Activated naive CD4-positive, alpha-beta T cell treated with anti-CD3 and anti-CD28 coated beads for 36 hours (primary cell): Measurements from ENCODE around the gene SFMBT2. TPM values are rescaled to one million over a fixed set of nuclear protein-coding genes. Genes with fewer than 3 reads are reported as not detected.

Experiments used
- CTCF ChIA-PET: fragments of 350-600 bp; sonication (Branson Sonifier 250); formaldehyde crosslinking; loops from one replicate; lab custom pipeline; 2021; ENCODE audit warnings: antibody characterized with exemption; lab: Charles Lee
- DNase-seq: peaks from one replicate; pipeline ENCODE4 v3.0.0-alpha.2; 2020
- H3K27ac Mint-ChIP-seq: one replicate; pipeline ENCODE4 v1.8.0; 2021; ENCODE audit warnings: mild to moderate bottlenecking, mixed read lengths
- H3K27me3 Mint-ChIP-seq: one replicate; pipeline ENCODE4 v1.8.0; 2021; ENCODE audit warnings: low read depth, mixed read lengths
- H3K36me3 Mint-ChIP-seq: one replicate; pipeline ENCODE4 v1.8.0; 2021; ENCODE audit warnings: low read depth, mixed read lengths
- H3K4me1 Mint-ChIP-seq: one replicate; pipeline ENCODE4 v1.8.0; 2021; ENCODE audit warnings: low read depth, mixed read lengths
- H3K4me3 Mint-ChIP-seq: one replicate; pipeline ENCODE4 v1.8.0; 2021; ENCODE audit warnings: mild to moderate bottlenecking, moderate library complexity, mixed read lengths
- H3K9me3 Mint-ChIP-seq: one replicate; pipeline ENCODE4 v1.8.0; 2021; ENCODE audit warnings: mixed read lengths
- intact Hi-C: fragments of 100-400 bp; cut with micrococcal nuclease; formaldehyde crosslinking; loops from one replicate; pipeline ENCODE4 v1.15.1; 2023
- total RNA-seq, 2 experiments: library from RNA; stranded (reverse); gene quantifications; one replicate each; pipeline ENCODE4 v1.2.3, GENCODE V29; 2021

SFMBT2 gene
- total RNA-seq, 2 experiments from 2014 or later: 20.0 to 21.5 TPM

DNA sequence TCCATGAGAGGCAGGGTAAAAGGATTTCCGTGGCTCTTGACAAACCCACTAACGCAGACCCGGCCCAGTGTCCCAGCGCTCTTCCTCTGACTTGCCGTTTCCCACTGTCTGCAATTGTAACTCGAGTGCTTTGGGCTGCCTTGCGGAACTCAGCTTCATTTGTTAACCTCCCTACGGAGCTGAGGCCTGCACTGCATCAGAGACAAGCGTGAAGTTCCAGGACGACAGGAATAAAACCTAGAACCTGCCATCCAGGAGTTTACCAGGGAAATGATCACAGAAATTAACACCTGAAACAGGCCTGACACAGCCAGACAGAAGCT lies 76.2 kb downstream of the SFMBT2 start:
- H3K36me3 Mint-ChIP-seq: peaks cover 39% of the 10 kb centered on the region
- no peak overlapping the region for H3K4me3 Mint-ChIP-seq
- no peak for DNase-seq
- H3K27me3 Mint-ChIP-seq: no peaks in the 10 kb centered on the region
- CTCF ChIA-PET: interaction anchor here (0.6 kb wide), 1 partner anchor 12 kb away, joined by 3 read pairs; no protein-coding TSS in a partner anchor
- intact Hi-C loops: no loop called here
- H3K4me1 Mint-ChIP-seq: peaks cover 43% of the 10 kb centered on the region
- H3K9me3 Mint-ChIP-seq: peaks cover 9% of the 10 kb centered on the region
- no peak overlapping the region for H3K27ac Mint-ChIP-seq

DNA sequence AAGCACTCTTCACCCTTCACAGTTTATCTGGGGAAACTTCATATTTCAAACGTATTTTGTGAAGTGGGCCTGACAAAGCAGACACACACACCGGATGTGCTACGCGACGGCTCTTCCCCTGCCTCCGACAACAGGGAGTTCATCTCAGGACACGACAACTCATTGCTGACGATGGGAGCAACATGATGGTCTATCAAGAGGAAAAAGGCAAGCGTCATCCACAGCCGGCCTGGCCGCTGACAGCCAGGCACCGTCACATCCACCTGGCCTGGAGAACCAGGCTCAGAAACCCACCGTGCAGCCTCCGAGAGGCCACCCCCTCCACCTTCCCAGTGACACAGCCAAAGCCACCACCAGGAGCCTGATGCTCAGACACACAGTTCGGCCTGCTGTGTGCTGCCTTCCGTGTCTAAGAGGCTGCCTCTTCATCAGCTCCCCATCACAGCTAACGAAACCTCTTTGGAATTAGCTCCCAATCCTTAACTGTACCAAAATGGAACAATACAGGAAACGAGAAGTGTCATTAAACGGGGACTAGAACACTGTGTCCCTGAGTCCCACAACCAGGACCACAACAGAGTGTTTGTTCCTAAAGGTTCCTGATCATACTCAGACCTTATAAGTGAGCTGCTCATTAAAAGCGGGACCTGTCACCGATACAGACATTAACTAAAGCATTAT lies 76.7 kb downstream of the SFMBT2 start:
- H3K9me3 Mint-ChIP-seq: peaks cover 13% of the 10 kb centered on the region
- CTCF ChIA-PET: interaction anchor here (0.6 kb wide), 1 partner anchor 13 kb away, joined by 3 read pairs; no protein-coding TSS in a partner anchor
- H3K27me3 Mint-ChIP-seq: no peaks in the 10 kb centered on the region
- no peak for DNase-seq
- intact Hi-C loops: no loop called here
- H3K4me3 Mint-ChIP-seq: no peak overlapping the region
- H3K36me3 Mint-ChIP-seq: peaks cover 44% of the 10 kb centered on the region
- H3K27ac Mint-ChIP-seq: peak overlapping the region; percentile 6
- H3K4me1 Mint-ChIP-seq: peaks cover 43% of the 10 kb centered on the region

DNA sequence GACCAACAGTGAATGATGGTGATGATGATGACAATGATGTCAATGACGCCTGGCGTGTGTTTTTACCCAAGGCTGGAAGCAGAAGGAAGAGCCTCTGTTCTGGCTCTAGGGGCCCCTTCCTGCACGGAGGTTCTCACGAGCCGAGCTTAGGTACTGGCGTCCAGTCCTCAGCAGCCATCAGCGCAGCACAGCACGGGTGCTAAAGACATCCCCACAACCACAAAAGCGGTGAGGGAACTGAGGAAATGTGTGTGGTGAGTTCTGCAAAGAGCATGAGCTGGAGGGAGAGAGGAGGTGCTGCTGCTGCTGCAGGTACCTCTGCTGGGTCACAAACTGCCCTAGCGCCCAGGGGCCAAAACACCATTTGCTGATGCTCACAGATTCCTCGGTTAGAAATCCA lies 81.6 kb downstream of the SFMBT2 start:
- CTCF ChIA-PET: no interaction called here
- Mint-ChIP-seq H3K36me3 (peaks cover 63% of the 10 kb centered on the region), H3K4me3 (no peak overlapping the region)

DNA sequence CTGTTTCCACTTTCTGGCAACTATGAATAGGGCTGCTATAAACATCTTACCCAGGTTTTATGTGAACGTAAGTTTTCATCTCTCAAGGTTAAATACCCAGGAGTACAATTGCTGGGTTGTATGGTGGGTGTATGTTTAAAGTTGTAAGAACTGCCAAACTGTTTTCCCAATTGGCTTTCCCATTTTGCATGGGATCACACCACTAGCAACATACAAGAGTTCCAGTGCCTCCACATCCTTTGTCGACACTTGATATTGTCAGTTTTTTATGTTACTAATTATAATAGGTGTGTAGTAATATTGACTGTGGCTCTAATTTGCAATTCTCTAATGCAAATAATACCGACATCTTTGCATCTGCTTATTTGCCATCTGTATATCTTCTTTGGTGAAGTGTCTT lies 82.9 kb downstream of the SFMBT2 start:
- intact Hi-C loops: no loop called here
- DNase-seq: no peak
- peaks cover 62% of the 10 kb centered on the region for H3K36me3 Mint-ChIP-seq
- peaks cover 7% of the 10 kb centered on the region for H3K4me1 Mint-ChIP-seq
- H3K27ac Mint-ChIP-seq: no peak overlapping the region
- CTCF ChIA-PET: no interaction called here
- peaks cover 45% of the 10 kb centered on the region for H3K9me3 Mint-ChIP-seq
- no peaks in the 10 kb centered on the region for H3K27me3 Mint-ChIP-seq
- no peak overlapping the region for H3K4me3 Mint-ChIP-seq

More for the DNA sequence above, 81.6 kb downstream of the SFMBT2 start:
- Mint-ChIP-seq H3K27ac (no peak overlapping the region), H3K9me3 (peaks cover 42% of the 10 kb centered on the region), H3K27me3 (no peaks in the 10 kb centered on the region), H3K4me1 (peaks cover 12% of the 10 kb centered on the region)
- DNase-seq: no peak
- intact Hi-C loops: no loop called here

DNA sequence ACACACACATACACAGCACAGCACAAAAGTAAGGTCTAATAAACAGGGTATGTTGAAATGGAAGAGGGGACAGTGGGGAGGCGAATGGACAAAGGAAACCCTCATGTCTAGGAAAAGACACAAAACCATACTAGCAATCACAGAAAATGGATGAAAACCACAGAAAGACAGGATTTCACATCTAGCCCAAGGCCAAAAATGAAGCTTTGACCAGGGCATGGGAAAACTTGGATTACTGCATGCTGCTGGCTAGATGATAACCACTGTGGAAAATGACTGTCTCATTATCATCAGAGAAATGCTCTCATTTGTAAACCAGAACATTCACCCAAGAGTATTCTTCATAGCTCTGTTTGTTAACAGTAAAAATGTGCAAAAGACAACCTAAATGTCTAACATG lies 88.2 kb downstream of the SFMBT2 start:
- peaks cover 32% of the 10 kb centered on the region for H3K4me1 Mint-ChIP-seq
- H3K4me3 Mint-ChIP-seq: no peak overlapping the region
- H3K36me3 Mint-ChIP-seq: peaks cover 34% of the 10 kb centered on the region
- H3K9me3 Mint-ChIP-seq: peaks cover 25% of the 10 kb centered on the region
- no peak overlapping the region for H3K27ac Mint-ChIP-seq
- intact Hi-C loops: no loop called here
- CTCF ChIA-PET: no interaction called here
- DNase-seq: no peak
- no peaks in the 10 kb centered on the region for H3K27me3 Mint-ChIP-seq

DNA sequence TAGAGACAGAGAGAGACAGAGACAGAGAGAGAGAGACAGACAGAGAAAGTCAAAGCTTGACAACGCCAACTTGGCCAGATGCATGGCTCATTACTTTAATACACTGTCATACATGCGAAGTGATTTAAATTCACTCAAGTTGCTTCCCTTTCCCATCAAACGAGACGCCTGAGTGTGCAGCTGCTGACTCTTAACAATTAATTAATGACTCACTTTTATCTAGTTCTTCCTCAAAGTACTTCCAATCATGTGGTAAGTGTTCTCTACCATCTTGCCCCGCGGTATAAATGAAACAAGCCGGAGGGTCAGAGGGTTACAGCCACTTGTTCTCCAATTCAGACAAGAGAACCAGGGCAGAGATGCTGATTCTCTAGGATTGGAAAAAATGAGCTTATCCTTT lies 90.8 kb downstream of the SFMBT2 start:
- H3K27ac Mint-ChIP-seq: peak overlapping the region; percentile 18
- no peak overlapping the region for H3K4me3 Mint-ChIP-seq
- H3K36me3 Mint-ChIP-seq: peaks cover 20% of the 10 kb centered on the region
- no peak for DNase-seq
- CTCF ChIA-PET: no interaction called here
- intact Hi-C loops: no loop called here
- H3K9me3 Mint-ChIP-seq: peaks cover 13% of the 10 kb centered on the region
- H3K4me1 Mint-ChIP-seq: peaks cover 45% of the 10 kb centered on the region
- no peaks in the 10 kb centered on the region for H3K27me3 Mint-ChIP-seq

DNA sequence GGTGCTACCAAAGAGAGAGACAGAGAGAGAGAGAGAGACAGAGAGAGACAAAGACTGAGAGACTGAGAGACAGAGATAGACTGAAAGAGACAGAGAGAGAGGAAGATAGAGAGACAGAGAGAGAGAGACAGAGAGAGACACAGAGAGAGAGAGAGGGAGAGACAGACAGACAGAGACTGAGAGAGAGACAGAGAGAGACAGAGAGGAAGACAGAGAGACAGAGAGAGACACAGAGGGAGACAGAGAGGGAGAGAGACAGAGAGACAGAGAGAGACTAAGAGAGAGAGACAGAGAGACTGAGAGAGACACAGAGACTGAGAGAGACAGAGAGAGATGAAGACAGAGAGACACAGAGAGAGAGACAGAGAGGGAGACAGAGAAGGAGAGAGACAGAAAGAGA lies 91.2 kb downstream of the SFMBT2 start:
- intact Hi-C loops: no loop called here
- Mint-ChIP-seq H3K4me1 (peaks cover 49% of the 10 kb centered on the region), H3K27me3 (no peaks in the 10 kb centered on the region), H3K4me3 (peak overlapping the region; percentile 3), H3K9me3 (peaks cover 13% of the 10 kb centered on the region), H3K36me3 (peaks cover 20% of the 10 kb centered on the region), H3K27ac (peak overlapping the region; percentile 18)
- DNase-seq: no peak
- CTCF ChIA-PET: no interaction called here

DNA sequence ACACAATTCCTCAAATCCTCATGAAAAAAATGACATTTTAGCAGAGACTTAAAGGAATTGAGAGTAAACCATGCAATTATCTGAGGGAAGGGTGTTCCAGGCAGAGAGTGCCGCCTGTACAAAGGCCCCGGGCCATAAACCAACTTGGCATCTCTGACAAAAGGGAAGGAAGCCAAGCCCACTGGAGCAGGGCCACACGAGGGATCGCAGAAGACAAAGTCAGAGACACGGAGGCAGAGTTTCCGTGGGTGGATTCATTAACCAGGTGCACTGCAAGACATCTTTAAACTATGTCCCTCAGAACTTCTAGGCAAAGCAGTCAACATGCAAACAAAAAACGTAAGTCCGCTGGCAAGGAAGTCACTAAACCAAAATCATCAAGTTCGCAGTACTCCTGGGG lies 92.0 kb downstream of the SFMBT2 start:
- Mint-ChIP-seq H3K4me3 (peak overlapping the region; percentile 3), H3K36me3 (peaks cover 13% of the 10 kb centered on the region)
- CTCF ChIA-PET: no interaction called here

DNA sequence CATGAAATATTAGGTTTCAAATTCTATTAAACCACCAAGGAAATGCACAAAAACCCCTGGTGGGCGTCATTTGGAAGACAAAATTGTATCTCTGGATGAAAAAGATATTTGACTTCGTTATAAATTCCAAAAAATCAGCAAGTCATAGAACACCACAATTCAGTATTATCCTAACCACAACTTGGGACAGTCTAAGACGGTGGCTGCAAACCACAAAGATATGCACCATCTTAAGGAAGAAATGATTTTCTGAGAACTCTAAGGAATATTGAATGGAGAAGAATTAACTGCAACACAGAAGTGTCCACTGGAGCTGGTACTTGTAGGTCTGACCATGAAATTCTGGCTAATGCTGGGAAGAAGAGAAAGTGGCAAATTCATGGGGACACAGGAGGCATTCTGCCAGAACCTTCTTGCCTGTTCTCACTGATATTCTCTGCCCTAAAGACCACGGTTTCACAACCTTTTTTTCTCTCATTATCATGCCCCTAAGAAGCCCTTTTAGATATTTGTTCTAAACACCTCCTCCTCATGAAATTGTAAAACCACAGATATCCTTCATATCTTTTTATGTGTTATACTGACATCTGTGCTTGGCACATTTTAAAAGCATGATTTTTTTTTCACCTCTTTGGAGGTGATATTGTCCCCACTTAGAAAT lies 92.9 kb downstream of the SFMBT2 start:
- Mint-ChIP-seq H3K4me1 (peaks cover 64% of the 10 kb centered on the region), H3K9me3 (peaks cover 5% of the 10 kb centered on the region), H3K4me3 (no peak overlapping the region), H3K27ac (no peak overlapping the region), H3K36me3 (peaks cover 16% of the 10 kb centered on the region), H3K27me3 (no peaks in the 10 kb centered on the region)
- intact Hi-C loops: no loop called here
- DNase-seq: no peak
- CTCF ChIA-PET: interaction anchor here (0.6 kb wide), 1 partner anchor 51 kb away, joined by 3 read pairs; no protein-coding TSS in a partner anchor

More for the DNA sequence above, 92.0 kb downstream of the SFMBT2 start:
- no peak for DNase-seq
- intact Hi-C loops: no loop called here
- H3K9me3 Mint-ChIP-seq: peaks cover 5% of the 10 kb centered on the region
- H3K27me3 Mint-ChIP-seq: no peaks in the 10 kb centered on the region
- H3K27ac Mint-ChIP-seq: no peak overlapping the region
- H3K4me1 Mint-ChIP-seq: peaks cover 57% of the 10 kb centered on the region

DNA sequence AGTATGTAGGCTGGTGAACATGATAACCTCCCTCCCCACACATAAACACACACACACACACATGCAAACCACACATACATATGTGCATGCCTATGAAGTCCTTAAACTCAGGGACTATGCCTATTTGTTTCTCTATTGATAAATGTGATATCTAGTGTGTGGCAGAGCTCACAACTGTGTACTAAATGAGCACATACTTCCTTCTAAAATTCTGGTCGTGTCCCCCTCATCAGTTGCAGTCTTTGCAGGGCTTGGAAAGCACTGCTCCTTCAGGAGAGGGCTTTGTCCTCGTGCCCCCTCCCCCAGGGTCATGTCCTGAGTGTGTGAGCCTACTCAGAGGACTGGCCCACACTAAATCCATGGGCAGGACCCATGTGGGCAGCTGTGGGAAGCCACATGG lies 94.0 kb downstream of the SFMBT2 start:
- intact Hi-C loops: no loop called here
- peaks cover 11% of the 10 kb centered on the region for H3K36me3 Mint-ChIP-seq
- no peak for DNase-seq
- H3K27ac Mint-ChIP-seq: no peak overlapping the region
- CTCF ChIA-PET: no interaction called here
- no peak overlapping the region for H3K4me3 Mint-ChIP-seq
- no peaks in the 10 kb centered on the region for H3K27me3 Mint-ChIP-seq
- H3K4me1 Mint-ChIP-seq: peaks cover 62% of the 10 kb centered on the region
- H3K9me3 Mint-ChIP-seq: peaks cover under 1% of the 10 kb centered on the region

DNA sequence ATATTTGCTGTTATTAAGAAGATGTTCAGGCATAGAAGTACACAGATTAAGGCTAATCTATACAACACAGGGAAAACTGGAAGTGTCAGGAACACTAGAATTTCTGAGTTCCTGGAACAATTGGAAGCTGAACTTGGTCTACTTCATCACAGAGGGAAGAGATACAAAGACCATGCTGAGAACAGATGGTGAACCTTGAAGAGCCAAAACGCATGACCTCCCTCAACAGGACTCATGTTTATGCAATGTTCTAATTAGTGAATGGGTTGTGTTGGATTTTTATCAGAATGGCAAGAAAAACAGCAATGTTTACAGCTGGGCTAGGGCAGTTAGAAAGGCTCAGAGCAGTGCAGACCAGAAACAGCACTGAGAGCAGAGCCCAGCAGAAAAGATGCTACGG lies 94.9 kb downstream of the SFMBT2 start:
- intact Hi-C loops: no loop called here
- no peaks in the 10 kb centered on the region for H3K9me3 Mint-ChIP-seq
- peak overlapping the region; percentile 56 for H3K27ac Mint-ChIP-seq
- peaks cover 67% of the 10 kb centered on the region for H3K4me1 Mint-ChIP-seq
- no peaks in the 10 kb centered on the region for H3K27me3 Mint-ChIP-seq
- peaks cover 10% of the 10 kb centered on the region for H3K36me3 Mint-ChIP-seq
- no peak for DNase-seq
- CTCF ChIA-PET: no interaction called here
- H3K4me3 Mint-ChIP-seq: no peak overlapping the region

DNA sequence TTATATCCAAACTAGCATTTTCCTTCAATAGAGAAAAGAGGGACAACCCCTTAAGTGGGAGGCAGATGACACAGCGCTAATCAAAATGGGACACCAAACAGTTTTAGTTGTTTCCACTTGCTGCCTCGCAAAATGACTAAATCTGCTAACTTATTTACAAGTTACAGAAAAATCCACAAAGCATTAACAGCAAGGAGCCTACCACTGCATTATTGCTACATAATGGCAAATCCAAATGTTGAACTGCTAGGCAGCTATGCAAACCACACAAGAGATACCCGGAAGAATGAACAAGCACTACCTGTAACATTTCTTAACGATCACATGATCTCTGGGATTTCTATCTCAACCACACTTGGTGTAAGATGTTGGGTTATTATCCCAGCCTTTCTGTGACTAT lies 96.7 kb downstream of the SFMBT2 start:
- intact Hi-C loops: loop anchor here (1.0 kb wide), 2 partner anchors 45 to 55 kb away; no protein-coding TSS in a partner anchor
- H3K9me3 Mint-ChIP-seq: no peaks in the 10 kb centered on the region
- peak; percentile 60 for DNase-seq
- H3K4me3 Mint-ChIP-seq: no peak overlapping the region
- peak overlapping the region; percentile 78 for H3K27ac Mint-ChIP-seq
- H3K27me3 Mint-ChIP-seq: no peaks in the 10 kb centered on the region
- CTCF ChIA-PET: interaction anchor here (0.7 kb wide), 1 partner anchor 152 kb away, joined by 4 read pairs; no protein-coding TSS in a partner anchor
- peaks cover 15% of the 10 kb centered on the region for H3K36me3 Mint-ChIP-seq
- H3K4me1 Mint-ChIP-seq: peaks cover 52% of the 10 kb centered on the region

DNA sequence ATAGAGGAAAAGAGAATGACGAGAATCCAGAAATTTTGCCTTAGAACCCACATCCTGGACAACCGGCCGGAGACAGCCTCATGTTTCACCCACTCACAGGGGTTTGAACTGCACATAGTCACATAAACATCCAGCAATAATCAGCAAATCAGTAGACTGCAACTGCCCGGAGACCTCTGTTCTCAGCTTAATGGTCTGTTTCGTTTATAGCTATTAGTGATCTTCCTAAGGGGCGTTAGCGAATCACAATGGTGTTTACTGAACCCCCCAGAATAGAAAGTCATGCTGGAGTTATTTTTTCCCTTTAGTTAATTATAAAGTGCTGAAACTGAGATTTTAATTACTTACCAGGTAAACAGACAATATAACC lies 98.4 kb downstream of the SFMBT2 start:
- Mint-ChIP-seq H3K27me3 (no peaks in the 10 kb centered on the region), H3K36me3 (peaks cover 25% of the 10 kb centered on the region), H3K9me3 (peaks cover 2% of the 10 kb centered on the region), H3K4me1 (peaks cover 41% of the 10 kb centered on the region), H3K27ac (no peak overlapping the region), H3K4me3 (no peak overlapping the region)
- intact Hi-C loops: no loop called here
- DNase-seq: no peak
- CTCF ChIA-PET: no interaction called here
